SK-N-SH (cell line): ENCODE measurements around the gene VPS9D1. TPM values are rescaled to one million over a fixed set of nuclear protein-coding genes. Genes with fewer than 3 reads are reported as not detected.

Source experiments
- CHD2 ChIP-seq: fragments of 150-350 bp; IDR thresholded peaks from 2 replicates; pipeline ENCODE4 v1.6.1; 2018; ENCODE audit warnings: low read length; ENCODE audit not compliant: partially characterized antibody
- ELF1 ChIP-seq: IDR thresholded peaks from 2 replicates; pipeline ENCODE4 v1.4.0; 2012
- GABPA ChIP-seq: IDR thresholded peaks from 2 replicates; pipeline ENCODE4 v1.4.0; 2012; ENCODE audit warnings: low read depth, mild to moderate bottlenecking
- JUND ChIP-seq: IDR thresholded peaks from 2 replicates; pipeline ENCODE4 v1.4.0; 2012
- MAX ChIP-seq: IDR thresholded peaks from 2 replicates; pipeline ENCODE4 v1.4.0; 2012; ENCODE audit warnings: low read depth
- MEF2A ChIP-seq: IDR thresholded peaks from 2 replicates; pipeline ENCODE4 v1.4.0; 2012; ENCODE audit warnings: low read depth, borderline replicate concordance
- REST ChIP-seq: IDR thresholded peaks from 2 replicates; pipeline ENCODE4 v1.6.1; 2012; ENCODE audit warnings: mild to moderate bottlenecking, low read depth, low read length, moderate library complexity
- SMC3 ChIP-seq: IDR thresholded peaks from 2 replicates; pipeline ENCODE4 v1.6.1; 2012; ENCODE audit warnings: low read depth, low read length, improper control_type of control experiment
- TCF12 ChIP-seq: IDR thresholded peaks from 2 replicates; pipeline ENCODE4 v1.4.0; 2012
- polyA plus RNA-seq, 3 experiments: library from polyadenylated mRNA; depleted of rRNA; stranded (reverse); fragments of >200 nt; gene quantifications; 2 replicates each; pipeline ENCODE4 v1.2.3, GENCODE V29; 2012

Gene VPS9D1
- polyA plus RNA-seq, 1 of the 3 experiments (the other 2 are of a cell fraction), result 10.1 TPM

DNA sequence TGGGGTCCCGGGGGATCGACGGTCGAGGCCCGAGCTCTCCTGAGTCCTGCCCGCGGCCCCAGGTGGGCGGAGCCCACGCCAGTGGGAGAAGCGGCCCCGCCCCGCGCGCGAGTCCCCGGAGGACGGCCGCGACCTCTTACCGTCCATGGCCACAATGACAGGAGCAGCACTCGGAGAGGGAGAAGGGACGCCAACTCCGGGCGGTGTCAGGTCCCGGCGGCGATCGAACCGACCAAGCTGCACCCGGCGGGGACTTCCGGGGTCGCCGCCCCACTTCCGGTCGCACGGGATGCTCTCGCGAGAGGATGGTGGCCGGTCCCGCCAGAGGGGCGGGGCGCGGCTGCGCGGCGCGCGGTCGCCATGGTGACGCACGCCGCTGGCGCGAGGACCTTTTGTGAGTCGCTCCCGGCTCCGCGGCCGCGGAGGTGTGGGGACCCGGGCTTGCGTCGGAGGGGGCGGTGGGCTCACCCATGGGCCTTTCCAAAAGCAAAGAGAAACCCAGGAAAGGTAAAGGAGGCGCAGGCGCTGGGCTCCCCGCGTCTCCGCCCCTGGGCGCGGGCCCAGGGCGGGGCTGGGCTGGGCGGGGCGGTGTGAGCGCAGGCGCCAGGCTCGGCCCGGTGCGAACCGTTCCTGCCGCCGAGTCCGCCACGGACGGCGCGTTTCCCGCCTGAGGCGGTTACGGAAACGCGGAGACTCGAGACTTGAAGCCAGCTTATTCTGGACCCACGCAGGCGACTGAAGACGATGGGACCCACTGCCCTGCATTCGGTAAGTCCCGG, 63.1 kb downstream of the VPS9D1 start, which contains the start of the genes CHMP1A and SPATA33 (continued):
- TF ChIP-seq MEF2A, result no peak
- TF ChIP-seq JUND, result no peak
- TF ChIP-seq MAX, result peak; percentile 63
- TF ChIP-seq SMC3, result no peak
- peak; percentile 94 for TF ChIP-seq ELF1
- peak; percentile 99 for TF ChIP-seq CHD2
- TF ChIP-seq TCF12, result no peak
- TF ChIP-seq GABPA, result peak; percentile 91
- no peak for TF ChIP-seq REST

Other genes starting within 250 kb of the VPS9D1 start
- gene ANKRD11, start 230.3 kb downstream of the VPS9D1 start, polyA plus RNA-seq (2012; rRNA removed), result 31.1 and 50.2 TPM in 2 replicates
- 100 and 107 TPM in 2 replicates for gene SPG7, start 212.5 kb downstream of the VPS9D1 start, polyA plus RNA-seq (2012; rRNA removed)
- 3,540 and 4,635 TPM in 2 replicates for gene RPL13, start 160.2 kb downstream of the VPS9D1 start, polyA plus RNA-seq (2012; rRNA removed)
- 3.9 and 4.0 TPM in 2 replicates for gene CPNE7, start 145.1 kb downstream of the VPS9D1 start, polyA plus RNA-seq (2012; rRNA removed)
- gene DPEP1, start 107.3 kb downstream of the VPS9D1 start, polyA plus RNA-seq (2012; rRNA removed), result 0.05 TPM in 1 of 2 replicates, not detected in the other
- 138 and 143 TPM in 2 replicates for gene CHMP1A, start 63.2 kb downstream of the VPS9D1 start, polyA plus RNA-seq (2012; rRNA removed)
- 7.2 and 8.5 TPM in 2 replicates for gene SPATA33, start 63.1 kb downstream of the VPS9D1 start, polyA plus RNA-seq (2012; rRNA removed)
- gene CDK10, start 34.2 kb downstream of the VPS9D1 start, polyA plus RNA-seq (2012; rRNA removed), result 84.7 and 94.5 TPM in 2 replicates
- gene SPATA2L, start 19.2 kb downstream of the VPS9D1 start, polyA plus RNA-seq (2012; rRNA removed), result 7.8 and 8.6 TPM in 2 replicates
- gene ZNF276, start 639 bp upstream of the VPS9D1 start, polyA plus RNA-seq (2012; rRNA removed), result 24.9 and 27.0 TPM in 2 replicates
- 21.5 and 23.9 TPM in 2 replicates for gene FANCA, start 95.7 kb upstream of the VPS9D1 start, polyA plus RNA-seq (2012; rRNA removed)
- gene SPIRE2, start 107.6 kb upstream of the VPS9D1 start, polyA plus RNA-seq (2012; rRNA removed), result 15.3 and 16.2 TPM in 2 replicates
- 162 and 208 TPM in 2 replicates for gene TCF25, start 152.7 kb upstream of the VPS9D1 start, polyA plus RNA-seq (2012; rRNA removed)
- 11.1 and 12.7 TPM in 2 replicates for gene MC1R, start 198.0 kb upstream of the VPS9D1 start, polyA plus RNA-seq (2012; rRNA removed)
- gene TUBB3, start 202.4 kb upstream of the VPS9D1 start, polyA plus RNA-seq (2012; rRNA removed), result 375 and 428 TPM in 2 replicates
- gene DEF8, start 227.9 kb upstream of the VPS9D1 start, polyA plus RNA-seq (2012; rRNA removed), result 112 and 119 TPM in 2 replicates